Mucosa of descending colon (tissue), 3 donors: ENCODE results near the gene HS3ST5. TPM values are rescaled to one million over a fixed set of nuclear protein-coding genes. Genes with fewer than 3 reads are reported as not detected.

Experiments used
- ATAC-seq: fragments of 200-7000 bp; cut with Tn5 transposase; one replicate; pipeline ENCODE4 v1.9.1; 2020; ENCODE audit warnings: mild to moderate bottlenecking, moderate library complexity
- DNase-seq, 3 donors: peaks; one replicate each; pipeline ENCODE4 v3.0.0-alpha.2; 2020
- H3K36me3 ChIP-seq: fragments of 200-600 bp; one replicate; pipeline ENCODE4 v1.8.0; 2021; ENCODE audit warnings: low read depth, mild to moderate bottlenecking
- H3K4me1 ChIP-seq: fragments of 200-600 bp; one replicate; pipeline ENCODE4 v1.8.0; 2021; ENCODE audit warnings: low read depth, mild to moderate bottlenecking
- H3K4me3 ChIP-seq: fragments of 200-600 bp; one replicate; pipeline ENCODE4 v1.8.0; 2021; ENCODE audit warnings: mild to moderate bottlenecking
- H3K9me3 ChIP-seq: fragments of 200-600 bp; one replicate; pipeline ENCODE4 v1.8.0; 2021; ENCODE audit warnings: mild to moderate bottlenecking
- CTCF ChIP-seq: fragments of 200-600 bp; IDR thresholded peaks from one replicate; pipeline ENCODE4 v1.8.0; 2022; ENCODE audit warnings: antibody characterized with exemption, mild to moderate bottlenecking
- intact Hi-C, 2 donors: fragments of 100-400 bp; cut with DNase I in 1 of 2; cut with micrococcal nuclease in 1 of 2; formaldehyde crosslinking; loops; one replicate each; pipeline versions ENCODE4 v1.11.0 to v1.11.1; 2022; cut with DNase I, micrococcal nuclease
- total RNA-seq, 3 donors: library from RNA; stranded (reverse); fragmentation: NEBNext Ultra II Directional in 2 of 3; extraction: Animal tissue kit (Norgen Biotek cat#: 25700) in 2 of 3; gene quantifications; one replicate each; pipeline versions ENCODE4 v1.2.1 to v1.2.4, GENCODE V29; 2021 to 2023
- donor health status: DM: no; HTN: no; CAD: no; lungs with moderate emphysema.
- donor health status: DM: no; HTN: no; CAD: no.
- donor health status: DM: no; HTN: yes; CAD: no.

HS3ST5 gene
- total RNA-seq, 3 donors from 2014 or later, result 0.12 to 1.0 TPM; not detected in 1

GRCh38 chr6:114277220-114277619, 65.6 kb downstream of the HS3ST5 start:
- Histone ChIP-seq H3K9me3 (no peaks in the 10 kb centered on the region), H3K4me1 (no peaks in the 10 kb centered on the region), H3K4me3 (no peak overlapping the region), H3K36me3 (no peaks in the 10 kb centered on the region)
- ATAC-seq (no peak), DNase-seq (no peak)
- intact Hi-C loops, result no loop called here
- TF ChIP-seq CTCF, result no peak

- H3K4me3 ChIP-seq, result no peak overlapping the region
- TF ChIP-seq CTCF, result no peak
- no peaks in the 10 kb centered on the region for H3K4me1 ChIP-seq
- no peaks in the 10 kb centered on the region for H3K36me3 ChIP-seq
- intact Hi-C loops, result no loop called here
- DNase-seq, result no peak
- no peaks in the 10 kb centered on the region for H3K9me3 ChIP-seq
- ATAC-seq, result no peak
These were observed 66.0 kb downstream of the HS3ST5 start for GRCh38 chr6:114276783-114277182.

GRCh38 chr6:114274836-114275235, 68.0 kb downstream of the HS3ST5 start:
- intact Hi-C loops, result no loop called here
- no peak for ATAC-seq
- H3K4me3 ChIP-seq, result no peak overlapping the region
- H3K9me3 ChIP-seq, result no peaks in the 10 kb centered on the region
- H3K36me3 ChIP-seq, result no peaks in the 10 kb centered on the region
- no peak for DNase-seq
- TF ChIP-seq CTCF, result no peak
- H3K4me1 ChIP-seq, result no peaks in the 10 kb centered on the region

GRCh38 chr6:114272582-114272981, 70.2 kb downstream of the HS3ST5 start:
- Histone ChIP-seq H3K4me3 (no peak overlapping the region), H3K36me3 (no peaks in the 10 kb centered on the region), H3K4me1 (no peaks in the 10 kb centered on the region), H3K9me3 (no peaks in the 10 kb centered on the region)
- no peak for TF ChIP-seq CTCF
- ATAC-seq (no peak), DNase-seq (no peak)
- intact Hi-C loops, result no loop called here

GRCh38 chr6:114271405-114271804, 71.4 kb downstream of the HS3ST5 start:
- intact Hi-C loops, result no loop called here
- TF ChIP-seq CTCF, result no peak
- DNase-seq (no peak), ATAC-seq (no peak)
- no peaks in the 10 kb centered on the region for H3K9me3 ChIP-seq
- no peaks in the 10 kb centered on the region for H3K36me3 ChIP-seq
- H3K4me1 ChIP-seq, result no peaks in the 10 kb centered on the region
- H3K4me3 ChIP-seq, result no peak overlapping the region

- no peaks in the 10 kb centered on the region for H3K4me1 ChIP-seq
- no peak for DNase-seq
- ATAC-seq, result no peak
- intact Hi-C loops, result no loop called here
- H3K4me3 ChIP-seq, result no peak overlapping the region
- no peak for TF ChIP-seq CTCF
- H3K9me3 ChIP-seq, result no peaks in the 10 kb centered on the region
- no peaks in the 10 kb centered on the region for H3K36me3 ChIP-seq
These were observed 74.9 kb downstream of the HS3ST5 start for GRCh38 chr6:114267897-114268296.
